OCI-M2 (cell line): ENCODE measurements around the gene PSME2.

ENCODE experiments used
- DNase-seq: peaks from one replicate; lab custom pipeline; 2025; ENCODE audit not compliant: unreplicated experiment; lab: John Stamatoyannopoulos, UW

The PSME2 gene

GRCh38 chr14:24156840-24157239 is 10.4 kb upstream of the PSME2 start:
- no peak for DNase-seq

GRCh38 chr14:24155100-24155499 is 8.7 kb upstream of the PSME2 start:
- no peak for DNase-seq

GRCh38 chr14:24151404-24152080 is 5.1 kb upstream of the PSME2 start:
- DNase-seq: no peak

- no peak for DNase-seq
Measured at GRCh38 chr14:24150993-24151392, 4.6 kb upstream of the PSME2 start.

GRCh38 chr14:24150567-24150966 is 4.2 kb upstream of the PSME2 start:
- DNase-seq: no peak

GRCh38 chr14:24150061-24150460 is 3.7 kb upstream of the PSME2 start:
- DNase-seq: no peak

GRCh38 chr14:24149302-24149969 is 3.0 kb upstream of the PSME2 start:
- no peak for DNase-seq

- DNase-seq: no peak
Measured at GRCh38 chr14:24147761-24148428, 1.5 kb upstream of the PSME2 start.

- DNase-seq: peak; percentile 97
Measured at GRCh38 chr14:24146978-24147760, 759 bp upstream of the PSME2 start, which contains the start of gene RNF31. RNF31 (plus strand) TSS chr14:24147498; CDS start chr14:24147699, 201 bp downstream.

GRCh38 chr14:24145690-24146452 is 539 bp downstream of the PSME2 start:
- DNase-seq: no peak

GRCh38 chr14:24145219-24145618 is 1.2 kb downstream of the PSME2 start:
- no peak for DNase-seq

GRCh38 chr14:24144451-24144850 is 2.0 kb downstream of the PSME2 start:
- DNase-seq: no peak

GRCh38 chr14:24143511-24143910 is 2.9 kb downstream of the PSME2 start:
- DNase-seq: no peak

GRCh38 chr14:24141097-24141880 is 5.1 kb downstream of the PSME2 start, which contains the start of gene EMC9:
EMC9 (minus strand) TSS chr14:24141591; CDS start chr14:24141304, 287 bp downstream.
- DNase-seq: peak; percentile 98

GRCh38 chr14:24139272-24139934 is 7.0 kb downstream of the PSME2 start:
- DNase-seq: no peak

- DNase-seq: no peak
Measured at GRCh38 chr14:24138396-24139271, 7.8 kb downstream of the PSME2 start.

- DNase-seq: no peak
Measured at GRCh38 chr14:24137529-24138395, 8.6 kb downstream of the PSME2 start.
